ENCODE results near the gene RPP14. TPM values are rescaled to one million over a fixed set of nuclear protein-coding genes. Genes with fewer than 3 reads are reported as not detected.

RPP14 gene
- total RNA-seq, 2 experiments from 2014 or later = 17.7 to 19.7 TPM

DNA sequence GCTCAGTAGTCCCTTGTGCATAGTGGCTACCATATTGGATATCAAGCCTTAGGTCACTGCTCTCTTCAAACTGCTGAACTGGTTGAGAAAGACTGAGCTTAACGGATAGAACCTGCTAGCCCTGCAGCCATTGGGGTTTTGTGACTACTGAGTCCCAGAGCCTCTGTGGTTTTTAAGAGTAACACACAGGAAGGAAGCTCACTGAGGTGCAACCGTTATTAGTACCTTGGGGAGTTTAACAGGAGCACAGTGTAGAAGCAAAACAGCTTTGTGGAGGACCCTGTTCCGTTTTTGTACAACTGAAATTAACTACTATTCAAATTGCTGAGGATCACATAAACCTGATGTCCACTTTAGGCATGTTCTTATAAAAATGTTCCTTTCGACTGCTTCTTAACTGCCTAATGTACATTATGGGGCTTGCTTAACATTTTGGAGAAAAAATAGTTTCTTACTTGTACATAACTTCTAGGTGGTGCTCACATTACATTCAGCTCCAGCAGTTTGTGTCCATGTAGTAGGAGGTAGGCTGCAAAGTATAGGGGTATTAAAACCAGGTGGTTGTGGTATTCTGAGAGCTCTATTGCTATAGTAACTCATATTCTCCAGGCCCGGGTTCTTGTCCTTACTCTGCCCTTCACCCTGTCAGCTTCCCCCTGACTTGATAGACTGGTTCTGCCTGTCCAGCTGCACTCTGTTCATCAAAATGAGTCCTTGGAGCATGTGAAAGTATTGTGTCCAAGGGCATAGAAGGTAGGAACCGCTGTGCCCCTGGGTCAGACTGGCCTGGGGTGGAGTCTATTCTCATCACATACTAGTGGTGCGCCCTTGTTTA lies 44.0 kb downstream of the RPP14 start:
- Histone ChIP-seq H3K4me3 (ENCODE audit: low read length) (no peak overlapping the region), H3K27me3 (ENCODE audit: control insufficient read depth in 1 of 2, insufficient read depth in 2 of 2, low read length in 2 of 2) (no peaks in the 10 kb centered on the region), H3K9me3 (ENCODE audit: control insufficient read depth in 1 of 2, insufficient read depth in 1 of 2, low read length in 2 of 2) (no peaks in the 10 kb centered on the region), H3K4me1 (ENCODE audit: insufficient read depth, low read length) (peaks cover 26% of the 10 kb centered on the region), H3K36me3 (ENCODE audit: insufficient read depth, low read length) (peaks cover 7% of the 10 kb centered on the region), H3K27ac (ENCODE audit: low read depth in 1 of 2, low read length in 2 of 2) (no peak overlapping the region)
- DNase-seq = no peak
- ATAC-seq (ENCODE audit: poor library complexity) = no peak
- POLR2A ChIA-PET = no interaction called here
- H3K4me1 Mint-ChIP-seq (ENCODE audit: low read depth) = peaks cover 51% of the 10 kb centered on the region
- intact Hi-C loops (cut with DNase I, micrococcal nuclease) = no loop called here
- TF ChIP-seq, protein P1, sequence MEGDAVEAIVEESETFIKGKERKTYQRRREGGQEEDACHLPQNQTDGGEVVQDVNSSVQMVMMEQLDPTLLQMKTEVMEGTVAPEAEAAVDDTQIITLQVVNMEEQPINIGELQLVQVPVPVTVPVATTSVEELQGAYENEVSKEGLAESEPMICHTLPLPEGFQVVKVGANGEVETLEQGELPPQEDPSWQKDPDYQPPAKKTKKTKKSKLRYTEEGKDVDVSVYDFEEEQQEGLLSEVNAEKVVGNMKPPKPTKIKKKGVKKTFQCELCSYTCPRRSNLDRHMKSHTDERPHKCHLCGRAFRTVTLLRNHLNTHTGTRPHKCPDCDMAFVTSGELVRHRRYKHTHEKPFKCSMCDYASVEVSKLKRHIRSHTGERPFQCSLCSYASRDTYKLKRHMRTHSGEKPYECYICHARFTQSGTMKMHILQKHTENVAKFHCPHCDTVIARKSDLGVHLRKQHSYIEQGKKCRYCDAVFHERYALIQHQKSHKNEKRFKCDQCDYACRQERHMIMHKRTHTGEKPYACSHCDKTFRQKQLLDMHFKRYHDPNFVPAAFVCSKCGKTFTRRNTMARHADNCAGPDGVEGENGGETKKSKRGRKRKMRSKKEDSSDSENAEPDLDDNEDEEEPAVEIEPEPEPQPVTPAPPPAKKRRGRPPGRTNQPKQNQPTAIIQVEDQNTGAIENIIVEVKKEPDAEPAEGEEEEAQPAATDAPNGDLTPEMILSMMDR (IDR thresholded peaks at IDR 0.05) = no peak
- no peaks in the 10 kb centered on the region for H3K9me3 Mint-ChIP-seq
- no peak overlapping the region for H3K27ac Mint-ChIP-seq
- CTCF ChIA-PET = interaction anchor here (0.7 to 1.4 kb wide), 2 partner anchors 43 to 126 kb away, joined by 3 read pairs; no protein-coding TSS in a partner anchor
- H3K27me3 Mint-ChIP-seq = no peaks in the 10 kb centered on the region
- H3K4me3 Mint-ChIP-seq = no peak overlapping the region
- H3K36me3 Mint-ChIP-seq (ENCODE audit: low read depth) = peaks cover 3% of the 10 kb centered on the region

DNA sequence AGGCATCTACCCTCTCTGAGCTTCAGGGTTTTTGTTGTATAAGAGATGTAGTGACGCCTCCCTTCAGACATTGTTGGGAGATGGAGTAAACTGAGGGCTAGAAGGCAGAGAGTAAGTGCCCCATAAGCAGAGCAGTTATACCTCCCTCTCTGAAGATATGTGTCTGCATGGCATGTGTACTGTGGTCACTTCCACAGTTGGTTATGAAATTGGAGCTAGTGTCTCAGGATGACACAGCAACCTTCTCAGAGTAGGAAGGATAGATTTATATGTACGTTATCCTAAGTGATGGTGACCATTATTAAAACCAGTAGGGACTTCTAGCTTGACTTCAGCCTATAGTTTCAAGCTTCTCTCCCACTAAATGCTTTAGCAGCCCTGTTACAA lies 44.6 kb downstream of the RPP14 start:
- TF ChIP-seq, protein P1 (IDR thresholded peaks at IDR 0.05) = no peak
- Histone ChIP-seq H3K27me3 (ENCODE audit: control insufficient read depth in 1 of 2, insufficient read depth in 2 of 2, low read length in 2 of 2) (no peaks in the 10 kb centered on the region), H3K9me3 (ENCODE audit: control insufficient read depth in 1 of 2, insufficient read depth in 1 of 2, low read length in 2 of 2) (no peaks in the 10 kb centered on the region), H3K4me1 (ENCODE audit: insufficient read depth, low read length) (peaks cover 26% of the 10 kb centered on the region), H3K36me3 (ENCODE audit: insufficient read depth, low read length) (peaks cover 7% of the 10 kb centered on the region), H3K27ac (ENCODE audit: low read depth in 1 of 2, low read length in 2 of 2) (no peak overlapping the region), H3K4me3 (ENCODE audit: low read length) (no peak overlapping the region)
- Mint-ChIP-seq H3K36me3 (ENCODE audit: low read depth) (peaks cover 3% of the 10 kb centered on the region), H3K27ac (no peak overlapping the region), H3K27me3 (no peaks in the 10 kb centered on the region), H3K4me1 (ENCODE audit: low read depth) (peaks cover 51% of the 10 kb centered on the region), H3K9me3 (no peaks in the 10 kb centered on the region), H3K4me3 (no peak overlapping the region)
- ChIA-PET POLR2A (no interaction called here), CTCF (interaction anchor here (1.4 kb wide), 1 partner anchor 43 kb away, joined by 3 read pairs; no protein-coding TSS in a partner anchor)
- intact Hi-C loops (cut with DNase I, micrococcal nuclease) = no loop called here
- no peak for DNase-seq
- ATAC-seq (ENCODE audit: poor library complexity) = no peak

DNA sequence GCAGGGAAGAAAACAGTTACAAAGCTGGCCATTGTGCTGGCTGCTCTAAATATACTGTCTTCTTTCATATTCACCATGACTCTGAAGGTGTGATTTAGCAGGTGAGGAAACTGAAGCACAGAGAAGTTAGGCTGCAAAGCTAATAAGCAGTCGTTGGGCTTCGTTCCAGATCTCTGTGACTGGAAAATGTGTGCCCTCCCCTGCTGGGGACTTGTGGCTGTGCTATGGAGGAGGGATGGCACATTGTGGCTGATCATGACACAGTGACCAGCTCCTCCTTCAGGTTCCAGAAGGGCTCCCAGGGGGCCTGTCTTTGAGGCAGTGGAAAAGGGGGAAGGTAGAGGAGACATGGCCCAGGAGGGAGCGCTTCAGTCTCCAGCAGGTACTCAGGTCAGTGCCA lies 45.9 kb downstream of the RPP14 start:
- Histone ChIP-seq H3K27ac (ENCODE audit: low read depth in 1 of 2, low read length in 2 of 2) (no peak overlapping the region), H3K9me3 (ENCODE audit: control insufficient read depth in 1 of 2, insufficient read depth in 1 of 2, low read length in 2 of 2) (no peaks in the 10 kb centered on the region), H3K4me1 (ENCODE audit: insufficient read depth, low read length) (peaks cover 26% of the 10 kb centered on the region), H3K27me3 (ENCODE audit: control insufficient read depth in 1 of 2, insufficient read depth in 2 of 2, low read length in 2 of 2) (no peaks in the 10 kb centered on the region), H3K4me3 (ENCODE audit: low read length) (no peak overlapping the region), H3K36me3 (ENCODE audit: insufficient read depth, low read length) (peaks cover 7% of the 10 kb centered on the region)
- DNase-seq = no peak
- H3K27me3 Mint-ChIP-seq = no peaks in the 10 kb centered on the region
- no peak overlapping the region for H3K4me3 Mint-ChIP-seq
- H3K4me1 Mint-ChIP-seq (ENCODE audit: low read depth) = peaks cover 51% of the 10 kb centered on the region
- ChIA-PET CTCF (no interaction called here), POLR2A (no interaction called here)
- peaks cover 3% of the 10 kb centered on the region for H3K36me3 Mint-ChIP-seq (ENCODE audit: low read depth)
- ATAC-seq (ENCODE audit: poor library complexity) = no peak
- intact Hi-C loops (cut with DNase I, micrococcal nuclease) = no loop called here
- H3K9me3 Mint-ChIP-seq = no peaks in the 10 kb centered on the region
- H3K27ac Mint-ChIP-seq = no peak overlapping the region
- TF ChIP-seq, protein P1 (IDR thresholded peaks at IDR 0.05) = no peak
